Suppressor macrophage treated with lipopolysaccharide for 1 hour (primary cell): ENCODE data around the gene FBN1.

Source experiments
- DNase-seq, 3 donors: peaks; one replicate each; pipeline ENCODE4 v3.0.0-alpha.2; 2020 to 2022

Gene FBN1

GRCh38 chr15:48578965-48579364, 66.5 kb downstream of the FBN1 start:
- DNase-seq, result no peak

GRCh38 chr15:48577469-48577868, 68.0 kb downstream of the FBN1 start:
- no peak for DNase-seq

- no peak for DNase-seq
Observed at GRCh38 chr15:48574187-48574586, 71.3 kb downstream of the FBN1 start.

GRCh38 chr15:48573780-48574179, 71.7 kb downstream of the FBN1 start:
- no peak for DNase-seq

- DNase-seq, result no peak
Observed at GRCh38 chr15:48572823-48573222, 72.7 kb downstream of the FBN1 start.

- DNase-seq, result no peak
Observed at GRCh38 chr15:48571510-48571909, 74.0 kb downstream of the FBN1 start.

- no peak for DNase-seq
Observed at GRCh38 chr15:48570822-48571221, 74.7 kb downstream of the FBN1 start.

- no peak for DNase-seq
Observed at GRCh38 chr15:48569591-48570302, 75.8 kb downstream of the FBN1 start.

- no peak for DNase-seq
Observed at GRCh38 chr15:48566668-48567067, 78.8 kb downstream of the FBN1 start.

- no peak for DNase-seq
Observed at GRCh38 chr15:48565560-48566482, 79.7 kb downstream of the FBN1 start.

GRCh38 chr15:48564690-48565089, 80.8 kb downstream of the FBN1 start:
- no peak for DNase-seq

GRCh38 chr15:48563934-48564333, 81.6 kb downstream of the FBN1 start:
- no peak for DNase-seq

GRCh38 chr15:48560321-48561051, 85.0 kb downstream of the FBN1 start:
- DNase-seq, result no peak

GRCh38 chr15:48559285-48559684, 86.2 kb downstream of the FBN1 start:
- no peak for DNase-seq

- DNase-seq, result no peak
Observed at GRCh38 chr15:48558226-48558625, 87.3 kb downstream of the FBN1 start.

- DNase-seq, result no peak
Observed at GRCh38 chr15:48557335-48557734, 88.2 kb downstream of the FBN1 start.

GRCh38 chr15:48556159-48556897, 89.2 kb downstream of the FBN1 start:
- no peak for DNase-seq

GRCh38 chr15:48555241-48555881, 90.1 kb downstream of the FBN1 start:
- no peak for DNase-seq

GRCh38 chr15:48554112-48554511, 91.4 kb downstream of the FBN1 start:
- no peak for DNase-seq

GRCh38 chr15:48553559-48553958, 92.0 kb downstream of the FBN1 start:
- DNase-seq, result no peak

- no peak for DNase-seq
Observed at GRCh38 chr15:48550822-48551525, 94.5 kb downstream of the FBN1 start.

- DNase-seq, result no peak
Observed at GRCh38 chr15:48548455-48548854, 97.1 kb downstream of the FBN1 start.
